ENCODE results near the gene CFD. TPM values are rescaled to one million over a fixed set of nuclear protein-coding genes. Genes with fewer than 3 reads are reported as not detected.
"Not testable (repeated sequence)": the region's sequence is repeated elsewhere in the genome, so short reads cannot be mapped to it uniquely, and the experiment has no call there.

The CFD gene
- total RNA-seq, 3 donors from 2014 or later, result 43.1 to 209 (median 110) TPM

GRCh38 chr19:887599-887998 is 28.1 kb downstream of the CFD start:
- Histone ChIP-seq H3K4me1 (ENCODE audit: low read depth) (peaks cover 5% of the 10 kb centered on the region), H3K36me3 (ENCODE audit: low read depth) (peaks cover 8% of the 10 kb centered on the region), H3K9me3 (no peaks in the 10 kb centered on the region), H3K4me3 (no peak overlapping the region)
- intact Hi-C loops (cut with DNase I, micrococcal nuclease), result no loop called here
- TF ChIP-seq, protein P1, sequence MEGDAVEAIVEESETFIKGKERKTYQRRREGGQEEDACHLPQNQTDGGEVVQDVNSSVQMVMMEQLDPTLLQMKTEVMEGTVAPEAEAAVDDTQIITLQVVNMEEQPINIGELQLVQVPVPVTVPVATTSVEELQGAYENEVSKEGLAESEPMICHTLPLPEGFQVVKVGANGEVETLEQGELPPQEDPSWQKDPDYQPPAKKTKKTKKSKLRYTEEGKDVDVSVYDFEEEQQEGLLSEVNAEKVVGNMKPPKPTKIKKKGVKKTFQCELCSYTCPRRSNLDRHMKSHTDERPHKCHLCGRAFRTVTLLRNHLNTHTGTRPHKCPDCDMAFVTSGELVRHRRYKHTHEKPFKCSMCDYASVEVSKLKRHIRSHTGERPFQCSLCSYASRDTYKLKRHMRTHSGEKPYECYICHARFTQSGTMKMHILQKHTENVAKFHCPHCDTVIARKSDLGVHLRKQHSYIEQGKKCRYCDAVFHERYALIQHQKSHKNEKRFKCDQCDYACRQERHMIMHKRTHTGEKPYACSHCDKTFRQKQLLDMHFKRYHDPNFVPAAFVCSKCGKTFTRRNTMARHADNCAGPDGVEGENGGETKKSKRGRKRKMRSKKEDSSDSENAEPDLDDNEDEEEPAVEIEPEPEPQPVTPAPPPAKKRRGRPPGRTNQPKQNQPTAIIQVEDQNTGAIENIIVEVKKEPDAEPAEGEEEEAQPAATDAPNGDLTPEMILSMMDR (IDR thresholded peaks at IDR 0.05), result no peak
- no peak for ATAC-seq
- DNase-seq, result no peak

GRCh38 chr19:888581-889385 is 29.3 kb downstream of the CFD start:
- Histone ChIP-seq H3K4me3 (no peak overlapping the region), H3K9me3 (no peaks in the 10 kb centered on the region), H3K36me3 (ENCODE audit: low read depth) (peaks cover 8% of the 10 kb centered on the region), H3K4me1 (ENCODE audit: low read depth) (peaks cover 7% of the 10 kb centered on the region)
- DNase-seq (no peak), ATAC-seq (no peak)
- TF ChIP-seq, protein P1 (IDR thresholded peaks at IDR 0.05), result no peak
- intact Hi-C loops (cut with DNase I, micrococcal nuclease), result no loop called here

- intact Hi-C loops (cut with DNase I, micrococcal nuclease), result no loop called here
- TF ChIP-seq, protein P1 (IDR thresholded peaks at IDR 0.05), result no peak
- Histone ChIP-seq H3K4me3 (no peak overlapping the region), H3K4me1 (ENCODE audit: low read depth) (peaks cover 7% of the 10 kb centered on the region), H3K36me3 (ENCODE audit: low read depth) (peaks cover 5% of the 10 kb centered on the region), H3K9me3 (no peaks in the 10 kb centered on the region)
- no peak for ATAC-seq
- no peak for DNase-seq
Observed at GRCh38 chr19:889662-890295, 30.3 kb downstream of the CFD start.

GRCh38 chr19:890831-891230 is 31.4 kb downstream of the CFD start:
- intact Hi-C loops (cut with DNase I, micrococcal nuclease), result no loop called here
- Histone ChIP-seq H3K4me1 (ENCODE audit: low read depth) (peaks cover 7% of the 10 kb centered on the region), H3K36me3 (ENCODE audit: low read depth) (peaks cover 4% of the 10 kb centered on the region), H3K9me3 (no peaks in the 10 kb centered on the region), H3K4me3 (no peak overlapping the region)
- DNase-seq (peak in 1 of 3 donors; percentile 60), ATAC-seq (no peak)
- TF ChIP-seq, protein P1 (IDR thresholded peaks at IDR 0.05), result no peak

GRCh38 chr19:891421-892200 is 32.1 kb downstream of the CFD start:
- ATAC-seq (peak; percentile 46), DNase-seq (peak; percentile 79 to 89 (median 88))
- H3K4me3 ChIP-seq; H3K36me3 ChIP-seq (ENCODE audit: low read depth); H3K4me1 ChIP-seq (ENCODE audit: low read depth); H3K9me3 ChIP-seq; intact Hi-C loops (cut with DNase I, micrococcal nuclease): not testable (repeated sequence)
